ENCODE measurements around the gene ERBIN.

- TF ChIP-seq CTCF (conservative IDR thresholded peaks at IDR 0.05 in 1 of 2, IDR thresholded peaks at IDR 0.05 in 1 of 2; ENCODE audit: low read depth in 1 of 2, low read length in 2 of 2) = no peak
- no peak for TF ChIP-seq EZH2 (IDR thresholded peaks at IDR 0.05; ENCODE audit: low read length, missing control alignments)
Measured at GRCh38 chr5:65989158-65989557, 62.8 kb downstream of the ERBIN start.

All from fibroblast of lung (primary cell).